KMS-11 (cell line): Measurements from ENCODE around the gene CHST8.

ENCODE experiments used
- H2AFZ ChIP-seq: fragments of 200-600 bp; sonication (generic); 2 replicates; pipeline ENCODE4 v1.6.1; 2016; ENCODE audit warnings: antibody characterized with exemption, mixed run types, low read depth
- H3K27ac ChIP-seq: fragments of 200-600 bp; sonication (generic); 2 replicates; pipeline ENCODE4 v1.6.1; 2016; ENCODE audit warnings: mild to moderate bottlenecking, mixed run types
- H3K27me3 ChIP-seq: fragments of 200-600 bp; sonication (generic); 2 replicates; pipeline ENCODE4 v1.6.1; 2017; ENCODE audit warnings: mild to moderate bottlenecking, low read depth, mixed run types, moderate library complexity; ENCODE audit not compliant: insufficient read depth
- H3K36me3 ChIP-seq: fragments of 200-600 bp; sonication (generic); 2 replicates; pipeline ENCODE4 v1.6.1; 2017; ENCODE audit warnings: mild to moderate bottlenecking, mixed run types; ENCODE audit not compliant: insufficient read depth
- H3K4me1 ChIP-seq: fragments of 200-600 bp; sonication (generic); 2 replicates; pipeline ENCODE4 v1.6.1; 2016; ENCODE audit warnings: mild to moderate bottlenecking, low read depth, mixed run types; ENCODE audit not compliant: poor library complexity, severe bottlenecking
- H3K4me2 ChIP-seq: fragments of 200-600 bp; sonication (generic); 2 replicates; pipeline ENCODE4 v1.7.0; 2016; ENCODE audit warnings: mild to moderate bottlenecking, mixed run types
- H3K4me3 ChIP-seq: fragments of 200-600 bp; sonication (generic); IDR thresholded peaks from 2 replicates; pipeline ENCODE4 v1.6.1; 2017; ENCODE audit warnings: low read depth, low read length, mixed read lengths; ENCODE audit not compliant: insufficient read depth
- H3K79me2 ChIP-seq: fragments of 200-600 bp; sonication (generic); 2 replicates; pipeline ENCODE4 v1.6.1; 2016; ENCODE audit warnings: low read depth, mixed run types; ENCODE audit not compliant: insufficient read depth
- H3K9ac ChIP-seq: fragments of 200-600 bp; sonication (generic); 2 replicates; pipeline ENCODE4 v1.6.1; 2016; ENCODE audit warnings: mild to moderate bottlenecking, mixed run types
- H4K20me1 ChIP-seq: fragments of 200-600 bp; sonication (generic); 2 replicates; pipeline ENCODE4 v1.6.1; 2016; ENCODE audit warnings: mild to moderate bottlenecking, mixed run types; ENCODE audit not compliant: insufficient read depth
- TF ChIP-seq, protein P1 (sequence below): fragments of 200-600 bp; sonication (generic); conservative IDR thresholded peaks from 2 replicates; pipeline ENCODE4 v1.6.1; 2017; ENCODE audit warnings: low read depth, mild to moderate bottlenecking, antibody characterized with exemption, low read length, moderate library complexity, mixed read lengths

The CHST8 gene

DNA sequence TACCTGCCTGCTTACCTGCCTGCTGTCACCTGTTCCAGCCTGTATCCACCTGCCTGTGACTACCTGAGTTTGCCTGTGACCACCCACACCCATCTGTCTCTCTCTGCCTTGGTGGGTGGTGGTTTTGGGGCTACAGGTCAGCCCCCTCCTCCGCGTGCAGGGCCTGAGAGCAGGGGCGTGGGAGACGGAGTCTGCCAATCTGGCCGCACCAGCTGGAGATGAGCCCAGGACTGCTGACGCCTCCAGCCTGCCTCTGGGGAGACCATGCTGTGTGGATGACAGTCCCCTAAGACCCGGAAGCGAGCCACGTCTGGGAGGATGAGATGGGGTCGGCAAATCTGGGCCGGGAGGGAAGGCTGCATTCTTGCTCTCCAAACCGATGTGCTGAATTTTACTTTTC, 159.0 kb downstream of the CHST8 start:
- H2AFZ ChIP-seq = no peak overlapping the region
- TF ChIP-seq, protein P1, sequence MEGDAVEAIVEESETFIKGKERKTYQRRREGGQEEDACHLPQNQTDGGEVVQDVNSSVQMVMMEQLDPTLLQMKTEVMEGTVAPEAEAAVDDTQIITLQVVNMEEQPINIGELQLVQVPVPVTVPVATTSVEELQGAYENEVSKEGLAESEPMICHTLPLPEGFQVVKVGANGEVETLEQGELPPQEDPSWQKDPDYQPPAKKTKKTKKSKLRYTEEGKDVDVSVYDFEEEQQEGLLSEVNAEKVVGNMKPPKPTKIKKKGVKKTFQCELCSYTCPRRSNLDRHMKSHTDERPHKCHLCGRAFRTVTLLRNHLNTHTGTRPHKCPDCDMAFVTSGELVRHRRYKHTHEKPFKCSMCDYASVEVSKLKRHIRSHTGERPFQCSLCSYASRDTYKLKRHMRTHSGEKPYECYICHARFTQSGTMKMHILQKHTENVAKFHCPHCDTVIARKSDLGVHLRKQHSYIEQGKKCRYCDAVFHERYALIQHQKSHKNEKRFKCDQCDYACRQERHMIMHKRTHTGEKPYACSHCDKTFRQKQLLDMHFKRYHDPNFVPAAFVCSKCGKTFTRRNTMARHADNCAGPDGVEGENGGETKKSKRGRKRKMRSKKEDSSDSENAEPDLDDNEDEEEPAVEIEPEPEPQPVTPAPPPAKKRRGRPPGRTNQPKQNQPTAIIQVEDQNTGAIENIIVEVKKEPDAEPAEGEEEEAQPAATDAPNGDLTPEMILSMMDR = no peak
- H3K79me2 ChIP-seq = no peaks in the 10 kb centered on the region

GRCh38 chr19:33781415-33781935, 159.7 kb downstream of the CHST8 start:
- no peak overlapping the region for H3K27ac ChIP-seq
- no peak overlapping the region for H3K9ac ChIP-seq
- TF ChIP-seq, protein P1 = no peak
- no peak overlapping the region for H3K4me2 ChIP-seq
- no peaks in the 10 kb centered on the region for H3K79me2 ChIP-seq
- H3K36me3 ChIP-seq = no peaks in the 10 kb centered on the region
- H2AFZ ChIP-seq = no peak overlapping the region
- peaks cover 3% of the 10 kb centered on the region; the same call in 1 of the 2 replicates for H3K27me3 ChIP-seq
- H3K4me3 ChIP-seq = no peak overlapping the region
- no peaks in the 10 kb centered on the region for H4K20me1 ChIP-seq
- peaks cover 4% of the 10 kb centered on the region for H3K4me1 ChIP-seq

More for the DNA sequence above, 159.0 kb downstream of the CHST8 start:
- Histone ChIP-seq H3K4me3 (no peak overlapping the region), H3K27me3 (peaks cover 3% of the 10 kb centered on the region; the same call in 1 of the 2 replicates), H3K4me2 (no peak overlapping the region), H3K4me1 (peaks cover 4% of the 10 kb centered on the region), H3K27ac (no peak overlapping the region), H4K20me1 (no peaks in the 10 kb centered on the region), H3K9ac (no peak overlapping the region), H3K36me3 (no peaks in the 10 kb centered on the region)

DNA sequence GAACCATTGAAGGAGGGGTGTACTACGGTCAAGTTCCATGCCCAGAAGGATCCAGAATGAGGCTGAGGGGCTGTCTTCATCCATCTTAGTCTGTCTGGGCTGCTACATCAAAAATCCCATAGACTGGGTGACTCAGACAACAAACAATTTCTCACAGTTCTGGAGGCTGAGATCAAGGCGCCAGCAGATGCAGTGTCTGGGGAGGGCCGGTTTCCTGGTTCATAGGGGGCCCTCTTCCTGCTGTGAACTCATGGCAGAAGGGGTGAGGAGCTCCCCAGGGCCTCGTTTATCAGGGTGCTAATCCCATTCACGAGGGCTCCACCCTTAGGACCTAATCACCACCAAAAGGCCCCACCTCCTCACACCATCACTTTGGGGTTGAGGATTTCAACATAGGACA, 160.2 kb downstream of the CHST8 start:
- Histone ChIP-seq H3K27ac (no peak overlapping the region), H3K9ac (no peak overlapping the region), H3K4me2 (no peak overlapping the region), H3K79me2 (no peaks in the 10 kb centered on the region), H3K27me3 (peaks cover 3% of the 10 kb centered on the region; the same call in 1 of the 2 replicates), H3K36me3 (no peaks in the 10 kb centered on the region), H4K20me1 (no peaks in the 10 kb centered on the region), H3K4me3 (no peak overlapping the region), H2AFZ (no peak overlapping the region), H3K4me1 (peaks cover 4% of the 10 kb centered on the region)
- TF ChIP-seq, protein P1 = no peak

GRCh38 chr19:33784432-33784831, 162.7 kb downstream of the CHST8 start:
- no peak overlapping the region for H3K9ac ChIP-seq
- H3K27ac ChIP-seq = no peak overlapping the region
- H4K20me1 ChIP-seq = no peaks in the 10 kb centered on the region
- no peak overlapping the region for H2AFZ ChIP-seq
- no peaks in the 10 kb centered on the region for H3K36me3 ChIP-seq
- TF ChIP-seq, protein P1 = no peak
- H3K4me3 ChIP-seq = no peak overlapping the region
- H3K27me3 ChIP-seq = no peaks in the 10 kb centered on the region
- no peak overlapping the region for H3K4me2 ChIP-seq
- H3K79me2 ChIP-seq = no peaks in the 10 kb centered on the region
- no peaks in the 10 kb centered on the region for H3K4me1 ChIP-seq
